ENCODE results near the gene NUCB2.

Gene NUCB2

DNA sequence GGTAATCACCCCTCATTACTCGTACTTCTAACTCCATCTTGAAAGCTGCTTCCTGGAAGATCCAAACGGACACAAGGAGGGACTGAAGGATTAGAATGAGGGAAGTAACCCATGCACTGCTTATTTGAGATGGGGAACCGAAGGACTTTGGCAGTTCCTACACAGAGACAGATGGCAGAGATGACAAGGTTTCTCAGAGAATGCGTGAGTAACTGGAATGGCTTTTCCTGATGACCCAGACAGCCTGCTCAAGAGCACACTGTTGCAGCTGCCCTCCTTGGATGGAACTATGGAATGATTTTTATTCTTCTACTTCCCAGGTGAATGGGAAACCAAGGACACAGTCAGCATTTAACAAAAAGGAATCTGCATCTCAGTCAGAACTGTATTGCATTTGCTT, 104.6 kb downstream of the NUCB2 start:
- no peak for DNase-seq (ENCODE audit: low read depth in 2 of 2)

Measured in stimulated activated CD4-positive, alpha-beta T cell treated with anti-CD3 and anti-CD28 coated beads, Interleukin-1b, Interleukin-23, amount 100 ng/mL, for 4 hours (primary cell).